ENCODE results near the gene HSPA12B.
"Not testable (repeated sequence)": the region's sequence is repeated elsewhere in the genome, so short reads cannot be mapped to it uniquely, and the experiment has no call there.

The HSPA12B gene

DNA sequence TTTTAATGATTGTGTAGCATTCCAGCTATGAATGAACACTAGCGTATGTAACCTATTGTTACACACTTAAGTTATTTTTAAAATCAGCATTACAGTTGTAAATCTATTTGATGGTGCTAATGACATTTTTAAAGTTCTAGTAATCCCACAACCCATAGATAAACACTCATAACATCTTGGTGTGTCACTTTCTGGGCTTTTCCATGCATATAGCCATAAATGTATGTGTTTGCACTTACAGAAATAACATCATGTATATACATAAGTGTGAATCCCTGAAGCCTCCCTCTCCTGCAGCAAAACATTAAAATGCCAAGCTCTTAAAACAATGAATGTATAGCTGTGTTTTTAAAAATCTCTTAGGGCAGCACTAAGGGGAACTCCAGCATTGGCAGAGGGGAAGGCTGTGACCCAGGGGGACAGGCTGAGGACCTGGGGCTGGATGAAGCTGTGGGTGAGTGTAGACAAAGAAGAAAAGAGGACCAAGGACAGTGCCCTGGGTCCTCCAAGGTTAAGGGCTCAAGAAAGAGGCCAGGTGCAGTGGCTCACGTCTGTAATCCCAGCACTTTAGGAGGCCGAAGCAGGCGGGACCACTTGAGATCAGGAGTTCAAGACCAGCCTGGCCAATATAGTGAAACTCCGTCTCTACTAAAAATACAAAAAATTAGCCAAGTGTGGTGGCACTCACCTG is 55.0 kb downstream of the HSPA12B start:
- DNase-seq (ENCODE audit: low spot score), result no peak

DNA sequence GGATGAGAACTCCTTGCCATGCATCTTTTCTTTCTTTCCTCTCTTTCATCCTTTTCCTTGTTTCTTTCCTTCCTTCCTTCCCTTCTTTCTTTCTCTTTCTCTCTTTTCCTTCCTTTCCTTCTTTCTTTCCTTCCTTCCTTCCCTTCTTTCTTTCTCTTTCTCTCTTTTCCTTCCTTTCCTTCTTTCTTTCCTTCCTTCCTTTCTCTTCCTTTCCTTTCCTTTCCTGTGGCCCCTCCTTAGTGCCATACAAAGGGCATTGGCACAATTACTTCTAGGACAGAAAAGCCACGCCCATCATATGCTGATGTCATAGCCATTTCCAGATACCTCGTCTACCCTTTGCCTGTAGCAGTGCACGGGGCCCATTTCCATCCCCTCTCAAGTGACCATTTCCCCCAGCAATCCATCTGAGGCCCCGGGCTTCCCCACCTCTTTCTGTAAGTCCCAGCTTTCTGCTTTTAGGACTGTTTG is 56.2 kb downstream of the HSPA12B start:
- DNase-seq (ENCODE audit: low spot score), result no peak

DNA sequence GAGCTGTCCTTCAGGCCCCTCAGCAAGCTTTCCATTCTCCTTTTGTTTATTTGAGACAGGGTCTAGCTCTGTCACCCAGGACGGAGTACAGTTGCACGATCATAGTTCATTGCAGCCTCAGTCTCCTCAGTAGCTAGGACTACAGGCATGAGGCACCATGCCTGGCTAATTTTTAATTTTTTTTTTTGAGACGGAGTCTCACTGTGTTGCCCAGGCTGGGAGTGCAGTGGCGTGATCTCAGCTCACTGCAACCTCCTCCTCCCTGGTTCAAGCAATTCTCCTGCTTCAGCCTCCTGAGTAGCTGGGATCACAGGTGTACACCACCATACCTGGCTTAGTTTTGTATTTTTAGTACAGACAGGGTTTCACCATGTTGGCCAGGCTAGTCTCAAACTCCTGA is 56.7 kb downstream of the HSPA12B start:
- not testable (repeated sequence) for DNase-seq (ENCODE audit: low spot score)

DNA sequence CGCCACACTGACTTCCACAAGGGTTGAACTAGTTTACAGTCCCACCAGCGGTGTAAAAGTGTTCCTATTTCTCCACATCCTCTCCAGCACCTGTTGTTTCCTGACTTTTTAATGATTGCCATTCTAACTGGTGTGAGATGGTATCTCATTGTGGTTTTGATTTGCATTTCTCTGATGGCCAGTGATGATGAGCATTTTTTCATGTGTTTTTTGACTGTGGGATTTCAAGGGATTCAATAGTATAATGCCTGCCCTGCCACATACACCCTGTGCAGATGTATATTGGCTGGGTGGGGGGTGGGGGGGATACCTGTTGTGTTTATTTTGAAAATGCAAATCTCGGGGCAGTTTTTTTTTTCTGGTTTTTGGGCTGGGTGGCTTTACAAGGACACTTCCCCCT is 61.7 kb downstream of the HSPA12B start:
- not testable (repeated sequence) for DNase-seq (ENCODE audit: low spot score)

DNA sequence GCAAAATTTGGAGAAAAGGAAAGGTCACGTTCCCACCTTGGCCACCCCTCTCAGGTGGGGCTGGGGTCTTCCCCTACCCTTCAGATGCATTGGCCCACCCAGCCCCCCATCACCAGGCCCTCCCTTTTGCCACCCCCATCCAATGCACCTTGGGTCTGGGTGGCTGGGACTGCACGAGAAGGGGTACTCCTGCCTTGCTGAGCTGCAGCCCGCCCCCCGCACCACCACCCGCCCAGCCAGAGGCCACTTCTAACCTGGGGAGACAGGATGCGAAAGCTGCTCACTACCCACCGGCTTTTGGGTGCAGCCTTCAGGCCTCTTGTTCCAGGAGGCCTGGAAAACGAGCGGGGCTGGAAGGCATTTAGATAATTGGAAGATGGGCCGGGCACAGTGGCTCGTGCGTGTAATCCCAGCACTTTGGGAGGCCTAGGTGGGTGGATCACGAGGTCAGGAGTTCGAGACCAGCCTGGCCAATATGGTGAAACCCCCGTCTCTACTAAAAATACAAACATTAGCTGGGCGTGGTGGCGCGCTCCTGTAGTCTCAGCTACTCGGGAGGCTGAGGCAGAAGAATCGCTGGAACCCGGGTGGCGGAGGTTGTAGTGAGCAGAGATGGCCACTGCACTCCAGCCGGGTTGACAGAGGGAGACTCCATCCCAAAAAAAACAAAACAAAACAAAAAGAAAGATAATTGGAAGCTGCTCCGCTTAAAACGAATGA is 62.4 kb downstream of the HSPA12B start:
- DNase-seq (ENCODE audit: low spot score), result no peak

DNA sequence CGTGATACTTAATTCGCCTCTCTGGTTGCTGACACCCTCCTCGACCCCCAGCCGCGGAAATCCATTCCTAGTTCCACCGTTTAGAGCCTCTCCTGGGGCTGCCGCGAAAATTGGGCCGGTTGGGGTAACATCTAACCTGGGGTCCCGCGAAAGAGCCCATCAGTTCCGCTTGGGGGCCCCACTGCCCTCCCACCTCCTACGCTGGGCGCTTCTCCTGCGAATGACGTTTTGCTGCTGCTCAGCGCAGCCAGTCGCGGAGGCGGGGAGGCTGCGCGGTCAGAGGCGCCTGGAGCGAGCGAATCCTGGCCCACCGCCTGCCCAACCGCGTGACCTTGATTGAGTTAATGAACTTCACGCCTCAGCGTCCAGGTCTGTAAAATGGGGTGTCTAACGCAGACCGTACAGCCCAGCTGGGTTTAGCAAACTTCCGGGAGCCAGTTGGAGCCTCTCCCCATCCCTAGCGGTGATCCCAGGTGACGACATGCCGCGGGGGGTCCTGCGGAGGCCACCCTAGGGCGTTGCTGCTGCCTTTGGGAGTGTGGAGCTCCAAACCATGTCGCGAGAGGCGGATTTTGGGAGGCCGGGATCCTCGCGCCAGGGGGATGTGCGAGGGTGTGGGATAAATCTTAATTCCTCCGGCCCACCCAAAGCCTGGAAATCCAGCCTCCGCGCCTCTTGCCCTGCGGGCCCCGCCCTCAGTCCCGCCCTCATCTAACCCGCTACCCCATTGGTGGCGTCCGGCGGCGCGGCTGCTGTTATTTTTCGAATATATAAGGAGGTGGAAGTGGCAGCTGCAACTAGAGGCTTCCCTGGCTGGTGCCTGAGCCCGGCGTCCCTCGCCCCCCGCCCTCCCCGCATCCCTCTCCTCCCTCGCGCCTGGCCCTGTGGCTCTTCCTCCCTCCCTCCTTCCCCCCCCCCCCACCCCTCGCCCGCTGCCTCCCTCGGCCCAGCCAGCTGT is 63.3 kb downstream of the HSPA12B start, which contains the start of gene CDC25B:
Gene CDC25B, plus strand, starts transcription at position 800 of the 958 bp plus-strand sequence. CDS start 222 bp downstream, outside the sequence.
- DNase-seq (ENCODE audit: low spot score), result peak; percentile 93

DNA sequence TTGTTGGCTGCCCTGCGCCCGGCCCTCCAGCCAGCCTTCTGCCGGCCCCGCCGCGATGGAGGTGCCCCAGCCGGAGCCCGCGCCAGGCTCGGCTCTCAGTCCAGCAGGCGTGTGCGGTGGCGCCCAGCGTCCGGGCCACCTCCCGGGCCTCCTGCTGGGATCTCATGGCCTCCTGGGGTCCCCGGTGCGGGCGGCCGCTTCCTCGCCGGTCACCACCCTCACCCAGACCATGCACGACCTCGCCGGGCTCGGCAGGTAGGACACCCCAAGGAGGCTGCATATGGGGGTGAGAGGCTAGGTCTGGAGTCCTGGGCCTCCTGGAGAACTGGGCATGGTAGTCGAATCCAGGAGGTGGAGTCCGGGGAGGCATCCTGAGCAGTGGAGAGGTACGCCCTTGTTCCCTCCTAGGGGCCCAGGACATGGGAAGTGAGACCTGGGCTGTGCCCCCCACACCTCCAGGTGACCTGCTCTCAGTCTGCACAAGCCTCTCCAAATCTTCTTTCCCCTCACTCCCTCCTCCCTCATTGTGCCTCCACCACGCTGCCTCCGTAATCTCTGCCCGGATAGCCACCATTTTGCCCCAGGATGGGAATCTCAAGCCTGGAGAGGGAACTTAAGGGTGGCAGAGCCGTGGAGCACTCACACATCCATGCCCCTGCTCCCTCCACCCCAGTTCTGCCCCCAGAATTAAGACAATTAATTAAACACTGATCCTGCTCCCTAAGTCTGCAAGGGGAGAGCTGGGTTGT is 64.2 kb downstream of the HSPA12B start:
- DNase-seq (ENCODE audit: low spot score), result no peak

DNA sequence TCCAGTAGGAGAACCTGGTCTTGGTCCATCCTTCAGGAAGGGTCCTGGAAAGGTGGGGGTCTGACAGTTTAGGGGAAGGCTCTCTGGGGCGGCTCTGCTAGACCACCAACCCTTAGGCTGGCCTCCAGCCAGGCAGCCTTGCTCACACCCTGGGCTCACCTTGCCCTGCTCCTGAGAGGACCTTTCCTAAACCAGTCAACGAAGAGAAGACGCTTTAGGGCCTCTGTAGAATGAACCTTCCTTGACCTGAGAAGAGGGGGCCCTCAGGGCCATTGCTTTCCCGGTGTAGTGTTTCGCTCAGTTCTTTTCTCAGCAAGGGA is 64.7 kb downstream of the HSPA12B start:
- DNase-seq (ENCODE audit: low spot score), result no peak

DNA sequence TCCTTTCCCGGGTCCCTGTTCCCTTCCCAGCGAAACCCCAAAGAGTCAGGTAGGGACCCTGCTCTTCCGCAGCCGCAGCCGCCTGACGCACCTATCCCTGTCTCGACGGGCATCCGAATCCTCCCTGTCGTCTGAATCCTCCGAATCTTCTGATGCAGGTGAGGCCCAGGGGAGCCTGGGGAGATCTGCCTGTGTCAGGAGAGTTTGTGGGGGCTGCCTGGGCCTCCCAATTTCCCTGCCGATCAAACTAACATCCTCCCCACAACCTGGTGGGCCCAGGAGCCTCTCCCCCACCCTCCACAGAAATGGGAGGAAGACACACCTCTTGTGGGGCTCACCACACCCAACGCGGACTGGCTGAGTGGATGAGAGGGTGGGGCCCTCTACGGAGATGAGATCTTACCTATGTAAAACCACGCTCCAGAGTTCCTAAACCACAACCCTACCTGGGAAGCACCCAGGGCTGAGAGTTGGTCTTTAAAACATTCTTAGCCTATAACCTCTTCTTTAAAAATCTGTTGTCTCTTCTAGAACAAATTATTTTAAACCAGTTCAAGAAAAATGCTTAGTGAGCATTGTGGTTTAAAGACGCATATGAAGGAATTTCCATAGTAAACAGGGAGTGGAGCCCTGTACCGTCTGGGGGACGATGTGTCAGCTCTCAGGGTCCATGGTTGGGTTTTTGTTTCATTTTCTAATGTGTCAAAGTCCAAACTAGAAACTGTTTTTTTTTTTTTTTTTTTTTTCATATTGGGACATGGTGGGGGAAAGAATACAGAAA is 65.3 kb downstream of the HSPA12B start:
- no peak for DNase-seq (ENCODE audit: low spot score)

DNA sequence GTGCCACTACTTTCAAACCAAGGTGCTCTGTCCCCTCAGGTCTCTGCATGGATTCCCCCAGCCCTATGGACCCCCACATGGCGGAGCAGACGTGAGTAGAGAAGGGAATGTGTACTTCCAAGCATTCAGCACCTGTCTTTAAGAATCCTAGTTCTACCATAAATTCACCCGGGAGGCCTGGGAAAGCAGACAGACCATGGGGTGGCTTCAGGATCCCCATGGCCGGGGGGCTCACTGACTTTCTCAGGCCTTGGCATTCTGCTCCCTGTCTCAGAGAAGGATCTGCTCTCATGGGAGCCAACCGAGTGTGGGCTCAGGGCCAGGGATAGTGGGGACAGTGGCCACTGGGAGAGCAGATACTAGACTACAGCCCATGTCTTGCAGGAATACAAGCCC is 65.9 kb downstream of the HSPA12B start:
- DNase-seq (ENCODE audit: low spot score), result no peak

DNA sequence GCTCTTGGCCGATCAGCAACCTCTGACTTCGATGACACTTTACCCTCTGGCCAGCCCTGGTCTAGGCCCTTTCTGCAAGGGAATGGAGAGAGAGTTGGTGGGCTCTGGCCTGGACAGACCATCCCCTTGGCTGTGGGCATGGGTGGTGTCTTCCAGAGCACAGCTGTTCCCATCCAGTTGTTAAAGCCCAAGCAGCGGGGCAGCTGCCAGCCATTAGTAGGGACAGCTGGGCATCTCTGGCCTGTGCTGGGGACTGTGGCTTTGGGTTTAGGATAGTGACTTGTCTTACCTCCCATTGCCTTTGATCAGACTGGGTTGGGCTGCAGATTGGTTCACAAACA is 66.4 kb downstream of the HSPA12B start:
- DNase-seq (ENCODE audit: low spot score), result no peak

DNA sequence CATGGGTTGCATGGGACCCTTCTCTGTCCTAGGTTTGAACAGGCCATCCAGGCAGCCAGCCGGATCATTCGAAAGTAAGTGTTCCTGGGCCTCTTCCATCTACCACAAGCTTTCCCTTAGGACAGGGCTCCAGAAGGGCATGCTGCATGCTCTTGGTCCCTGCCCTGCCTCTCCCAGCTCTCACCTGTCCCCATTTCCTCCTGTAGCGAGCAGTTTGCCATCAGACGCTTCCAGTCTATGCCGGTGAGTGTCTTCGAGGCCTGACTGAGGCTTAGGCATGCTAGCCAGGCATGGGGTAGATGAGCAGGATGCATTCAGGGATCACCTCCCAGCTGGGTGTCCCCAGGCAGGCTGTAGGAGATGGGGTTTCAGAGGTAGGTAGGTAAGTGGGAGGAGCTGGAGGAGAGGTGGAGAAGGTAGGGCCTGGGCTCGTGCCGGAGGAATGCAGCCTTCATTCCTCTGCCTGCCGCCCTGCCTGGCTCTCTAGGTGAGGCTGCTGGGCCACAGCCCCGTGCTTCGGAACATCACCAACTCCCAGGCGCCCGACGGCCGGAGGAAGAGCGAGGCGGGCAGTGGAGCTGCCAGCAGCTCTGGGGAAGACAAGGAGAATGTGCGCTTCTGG is 67.9 kb downstream of the HSPA12B start:
- no peak for DNase-seq (ENCODE audit: low spot score)

DNA sequence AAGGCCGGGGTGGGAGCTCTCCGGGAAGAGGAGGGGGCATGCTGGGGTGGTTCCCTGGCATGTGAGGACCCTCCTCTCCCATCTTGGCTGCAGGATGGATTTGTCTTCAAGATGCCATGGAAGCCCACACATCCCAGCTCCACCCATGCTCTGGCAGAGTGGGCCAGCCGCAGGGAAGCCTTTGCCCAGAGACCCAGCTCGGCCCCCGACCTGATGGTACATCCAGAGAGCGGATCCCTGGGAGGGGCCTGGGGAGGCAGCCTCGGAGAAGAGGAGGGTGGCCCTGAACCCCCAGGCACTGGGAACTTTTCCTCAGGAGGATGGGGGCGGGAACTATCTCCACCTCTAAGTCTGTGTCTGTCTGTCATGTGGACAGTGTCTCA is 68.4 kb downstream of the HSPA12B start:
- DNase-seq (ENCODE audit: low spot score), result no peak

DNA sequence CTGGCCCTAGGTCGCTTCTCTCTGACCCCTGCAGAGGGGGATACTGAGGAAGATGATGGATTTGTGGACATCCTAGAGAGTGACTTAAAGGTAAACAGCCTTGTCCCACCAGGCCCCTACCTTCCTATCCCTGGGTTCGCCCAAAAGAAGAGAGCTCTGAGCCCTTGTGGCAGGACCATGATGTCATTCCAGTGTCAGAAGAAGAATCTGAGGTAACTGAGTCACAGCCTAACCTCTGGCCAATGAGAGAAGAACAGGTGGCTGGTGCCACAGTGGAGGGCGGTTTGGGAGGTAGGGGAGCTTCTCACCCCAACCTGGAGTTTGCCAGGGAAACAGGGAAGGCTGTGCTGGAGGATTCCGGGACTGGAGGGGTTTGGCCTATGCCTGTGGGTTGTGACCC is 68.8 kb downstream of the HSPA12B start:
- no peak for DNase-seq (ENCODE audit: low spot score)

DNA sequence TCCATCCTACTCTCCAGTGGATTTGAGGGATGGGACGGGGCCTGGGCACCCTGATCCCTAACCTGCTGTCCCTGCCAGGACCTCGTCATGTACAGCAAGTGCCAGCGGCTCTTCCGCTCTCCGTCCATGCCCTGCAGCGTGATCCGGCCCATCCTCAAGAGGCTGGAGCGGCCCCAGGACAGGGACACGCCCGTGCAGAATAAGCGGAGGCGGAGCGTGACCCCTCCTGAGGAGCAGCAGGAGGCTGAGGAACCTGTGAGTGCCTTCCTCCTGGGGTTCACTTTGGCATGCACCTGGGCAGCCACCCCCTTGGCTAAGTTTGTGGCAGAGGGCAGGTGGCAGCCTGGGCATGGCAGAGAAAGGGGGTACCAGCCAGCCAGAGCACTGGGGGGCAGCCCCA is 69.4 kb downstream of the HSPA12B start:
- no peak for DNase-seq (ENCODE audit: low spot score)

Measured in pons (tissue), 1 donor.